T-helper 9 cell (primary cell): ENCODE results near the gene MICALL2.

Experiments
- DNase-seq: peaks from one replicate; pipeline ENCODE4 v3.0.0-alpha.2; 2020

Gene MICALL2

DNA sequence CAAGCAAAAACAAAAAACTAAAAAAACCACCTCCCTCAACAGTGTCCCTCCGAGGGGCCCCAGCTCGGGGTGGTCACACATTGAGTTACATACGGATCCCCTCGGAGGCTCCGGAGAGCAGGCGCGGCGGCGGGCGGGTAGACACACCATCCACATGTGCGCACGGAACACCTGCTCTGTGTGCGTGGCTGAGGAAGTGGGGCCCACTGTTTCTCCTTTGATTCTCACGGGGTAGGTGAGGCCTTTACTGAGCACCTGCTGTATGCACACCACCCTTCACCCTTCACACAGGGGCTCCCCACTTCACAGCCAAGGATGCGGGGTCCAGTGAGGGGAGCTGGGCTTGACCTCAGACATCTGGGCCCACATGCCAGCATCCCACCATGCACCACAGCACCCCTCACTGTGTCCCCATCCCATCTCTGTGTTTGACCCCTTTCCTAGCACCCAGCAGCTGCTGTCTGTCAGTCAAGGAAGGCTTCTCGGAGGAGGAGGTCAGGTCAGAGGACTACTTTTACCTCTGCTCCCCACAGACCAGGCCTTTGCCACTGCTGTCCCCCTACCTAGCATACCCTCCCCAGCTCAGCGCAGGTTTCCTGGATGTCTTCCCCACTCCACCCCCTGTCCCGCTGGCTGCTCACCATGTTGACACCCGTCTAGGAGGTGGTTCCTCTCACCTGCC lies 71.1 kb downstream of the MICALL2 start:
- DNase-seq, result no peak

GRCh38 chr7:1387261-1387660 lies 72.0 kb downstream of the MICALL2 start:
- no peak for DNase-seq

DNA sequence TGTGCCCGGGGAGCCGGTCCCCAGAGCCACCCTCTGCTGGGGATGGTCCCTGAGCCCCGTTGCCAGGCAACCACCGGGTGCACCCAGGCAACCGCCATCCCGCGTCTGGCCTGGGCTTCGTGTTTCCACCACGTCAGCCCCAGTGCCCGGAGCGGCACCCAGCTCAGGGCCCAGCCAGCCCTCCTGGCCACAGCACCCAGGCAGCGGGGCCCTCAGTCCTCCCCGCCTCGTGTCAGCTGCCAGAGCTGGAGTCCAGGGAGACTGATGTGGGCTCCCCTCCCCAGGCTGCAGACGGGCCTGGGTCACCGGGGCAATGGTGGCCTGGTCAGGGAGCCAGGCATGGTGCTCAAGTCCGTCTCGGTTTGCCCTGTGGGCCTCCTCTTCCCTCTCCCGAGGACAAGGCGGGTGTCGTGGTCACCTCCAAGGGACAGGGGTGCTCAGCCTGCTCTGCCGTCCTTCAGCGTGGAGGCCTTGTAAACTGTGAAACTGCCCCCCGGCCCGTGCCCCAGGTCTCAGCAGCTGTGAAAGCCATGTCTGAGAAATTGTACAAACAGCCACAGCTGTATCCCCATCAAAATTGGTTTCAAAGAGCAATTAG lies 72.5 kb downstream of the MICALL2 start:
- DNase-seq, result no peak

- no peak for DNase-seq
These were observed 73.3 kb downstream of the MICALL2 start for GRCh38 chr7:1385809-1386622.

DNA sequence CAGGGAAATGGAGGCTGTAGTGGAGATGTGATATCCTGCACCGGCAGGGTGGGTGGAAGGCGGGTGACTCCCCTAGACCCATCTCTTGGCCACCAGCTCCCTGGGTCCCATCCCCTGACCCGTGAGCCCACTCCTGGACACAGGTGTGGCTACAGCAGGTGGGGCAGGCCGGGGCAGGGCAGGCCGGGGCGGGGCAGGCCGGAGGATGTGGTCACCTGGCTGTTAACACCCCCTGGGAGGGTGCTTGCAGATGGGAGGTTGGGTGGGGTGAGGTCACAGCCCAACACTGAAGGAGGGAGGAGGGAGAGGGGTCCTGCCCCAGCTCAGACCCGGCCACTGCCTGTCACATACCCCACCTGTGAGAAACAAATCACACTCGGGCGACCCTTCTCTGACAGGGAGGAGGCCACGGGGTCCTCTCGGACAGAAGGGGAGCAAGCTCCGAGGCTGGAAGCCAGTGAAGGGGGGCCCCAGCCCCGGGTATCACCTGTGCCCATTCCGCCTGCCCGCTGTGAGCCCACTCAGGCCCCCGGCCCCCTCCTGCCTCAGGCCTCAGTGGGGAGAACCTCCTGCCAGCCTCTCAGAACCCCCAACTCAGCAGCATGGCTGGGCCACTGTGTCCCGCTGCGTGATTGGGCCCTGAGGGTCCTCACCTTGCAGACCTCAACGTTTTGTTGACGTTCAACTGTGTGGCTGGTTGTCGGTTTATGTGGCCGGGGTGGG lies 74.0 kb downstream of the MICALL2 start:
- no peak for DNase-seq
